ENCODE results near the gene ALG1L2.
"Not testable (repeated sequence)": the region's sequence is repeated elsewhere in the genome, so short reads cannot be mapped to it uniquely, and the experiment has no call there.

The ALG1L2 gene

DNA sequence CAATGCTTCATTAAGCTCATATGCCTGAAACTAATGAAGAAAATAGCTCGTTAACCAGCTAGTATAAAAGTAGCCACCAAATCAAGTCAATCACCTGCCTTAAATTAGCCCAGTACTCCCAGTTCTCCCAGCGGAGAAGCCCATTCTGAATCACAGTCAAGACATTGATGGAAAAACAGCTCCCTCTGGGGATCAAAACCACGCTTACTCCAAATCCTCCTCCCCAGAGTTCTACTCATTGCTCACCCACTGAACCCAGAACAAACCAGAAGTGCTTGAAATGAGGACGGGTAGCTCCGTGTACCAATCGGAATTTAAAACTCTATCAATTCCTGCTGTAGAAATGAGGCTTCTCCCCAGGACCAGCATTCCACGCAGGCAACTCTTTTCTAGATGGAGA, 54.7 kb downstream of the ALG1L2 start:
- DNase-seq: not testable (repeated sequence)

GRCh38 chr3:130137685-130138084, 56.1 kb downstream of the ALG1L2 start:
- not testable (repeated sequence) for DNase-seq

DNA sequence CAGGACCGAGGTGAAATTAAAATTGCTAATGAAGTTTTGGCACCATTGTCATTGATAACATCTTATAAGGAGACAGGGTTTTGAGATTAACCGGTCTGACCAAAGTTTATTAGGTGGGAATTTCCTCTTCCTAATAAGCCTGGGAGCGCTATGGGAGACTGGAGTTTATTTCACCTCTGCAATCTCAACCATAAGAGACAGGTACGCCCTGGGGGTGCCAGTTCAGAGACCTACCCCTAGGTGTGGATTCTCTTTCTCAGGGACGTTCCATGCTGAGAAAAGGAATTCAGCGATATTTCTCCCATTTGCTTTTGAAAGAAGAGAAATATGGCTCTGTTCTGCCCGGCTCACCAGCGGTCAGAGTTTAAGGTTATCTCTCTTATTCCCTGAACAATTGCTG, 57.4 kb downstream of the ALG1L2 start:
- DNase-seq: not testable (repeated sequence)

GRCh38 chr3:130140756-130141155, 59.1 kb downstream of the ALG1L2 start:
- peak; percentile 28 for DNase-seq

DNA sequence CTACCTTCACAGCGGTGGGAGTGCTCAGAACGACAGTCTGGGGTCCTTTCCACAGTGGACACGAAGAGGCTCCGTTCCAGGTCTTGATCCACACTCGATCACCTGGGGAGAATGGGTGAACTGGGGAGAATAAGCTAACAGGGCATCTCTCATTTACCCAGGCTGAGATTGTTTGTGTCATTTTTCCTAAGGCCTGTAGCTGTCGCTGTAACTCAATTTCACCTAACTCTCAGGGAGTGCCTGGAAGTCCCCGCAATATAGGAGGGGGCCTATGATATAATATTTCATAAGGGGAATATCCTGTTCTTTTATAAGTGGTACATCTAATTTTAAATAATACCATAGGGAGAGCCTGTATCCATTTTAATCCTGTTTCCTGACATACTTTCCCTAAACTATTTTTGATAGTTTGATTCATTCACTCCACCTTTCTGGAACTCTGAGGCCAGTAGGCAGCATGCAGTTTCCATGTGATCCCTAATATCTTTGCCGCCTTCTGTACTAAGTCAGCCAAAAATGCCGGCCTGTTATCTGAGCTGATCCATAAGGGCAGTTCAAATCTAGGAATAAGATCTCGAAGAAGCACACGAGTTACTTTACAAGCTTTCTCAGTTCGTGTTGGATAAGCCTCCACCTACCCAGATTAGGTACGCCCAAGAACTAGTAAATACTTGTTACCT, 62.2 kb downstream of the ALG1L2 start:
- not testable (repeated sequence) for DNase-seq

DNA sequence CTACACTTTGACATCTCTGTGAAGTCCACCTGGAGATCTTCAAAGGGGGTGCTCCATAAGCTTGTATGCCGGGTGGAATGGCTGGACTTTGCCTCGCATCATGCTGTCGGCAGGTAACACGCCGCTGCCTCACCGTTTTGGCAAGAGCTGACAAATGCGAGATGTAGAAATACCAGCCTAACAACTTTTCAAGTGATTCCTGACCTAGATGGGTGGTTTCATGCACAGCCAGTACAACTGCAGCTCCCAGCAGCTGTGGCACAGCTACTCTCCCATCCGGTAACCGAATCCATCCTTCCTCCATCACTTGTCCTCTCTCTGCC, 62.7 kb downstream of the ALG1L2 start:
- DNase-seq: peak; percentile 10

DNA sequence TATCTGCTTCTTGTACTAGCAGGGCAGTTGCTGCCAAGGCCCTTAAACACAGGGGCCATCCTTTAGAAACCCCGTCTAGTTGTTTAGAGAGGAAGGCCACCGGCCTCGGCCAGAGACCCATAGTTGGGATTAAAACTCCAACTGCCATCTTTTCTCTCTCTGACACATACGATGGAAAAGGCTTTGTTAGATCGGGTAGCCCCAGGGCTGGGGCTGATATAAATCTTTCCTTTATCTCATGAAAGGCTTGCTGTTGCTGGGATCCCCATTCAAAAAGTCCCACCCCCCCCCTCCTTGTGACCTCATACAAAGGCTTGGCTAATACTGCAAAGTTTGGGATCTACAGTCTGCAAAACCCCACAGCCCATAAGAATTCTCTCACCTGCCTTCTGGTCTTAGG, 63.8 kb downstream of the ALG1L2 start:
- DNase-seq: not testable (repeated sequence)

- not testable (repeated sequence) for DNase-seq
These were observed 64.8 kb downstream of the ALG1L2 start for GRCh38 chr3:130146465-130146864.
